ENCODE measurements around the gene DIMT1. TPM values are rescaled to one million over a fixed set of nuclear protein-coding genes. Genes with fewer than 3 reads are reported as not detected.
A peak's percentile ranks its signal among the peaks of the same experiment; 100 is the strongest.

DIMT1 gene
- total RNA-seq (20.8 and 26.4 TPM in 2 replicates), polyA plus RNA-seq (40.2 and 41.3 TPM in 2 replicates), polyA minus RNA-seq (ENCODE audit: low replicate concordance) (0.79 and 2.1 TPM in 2 replicates)
- polyA plus RNA-seq (2012) = 26.2 and 31.9 TPM in 2 replicates

DNA sequence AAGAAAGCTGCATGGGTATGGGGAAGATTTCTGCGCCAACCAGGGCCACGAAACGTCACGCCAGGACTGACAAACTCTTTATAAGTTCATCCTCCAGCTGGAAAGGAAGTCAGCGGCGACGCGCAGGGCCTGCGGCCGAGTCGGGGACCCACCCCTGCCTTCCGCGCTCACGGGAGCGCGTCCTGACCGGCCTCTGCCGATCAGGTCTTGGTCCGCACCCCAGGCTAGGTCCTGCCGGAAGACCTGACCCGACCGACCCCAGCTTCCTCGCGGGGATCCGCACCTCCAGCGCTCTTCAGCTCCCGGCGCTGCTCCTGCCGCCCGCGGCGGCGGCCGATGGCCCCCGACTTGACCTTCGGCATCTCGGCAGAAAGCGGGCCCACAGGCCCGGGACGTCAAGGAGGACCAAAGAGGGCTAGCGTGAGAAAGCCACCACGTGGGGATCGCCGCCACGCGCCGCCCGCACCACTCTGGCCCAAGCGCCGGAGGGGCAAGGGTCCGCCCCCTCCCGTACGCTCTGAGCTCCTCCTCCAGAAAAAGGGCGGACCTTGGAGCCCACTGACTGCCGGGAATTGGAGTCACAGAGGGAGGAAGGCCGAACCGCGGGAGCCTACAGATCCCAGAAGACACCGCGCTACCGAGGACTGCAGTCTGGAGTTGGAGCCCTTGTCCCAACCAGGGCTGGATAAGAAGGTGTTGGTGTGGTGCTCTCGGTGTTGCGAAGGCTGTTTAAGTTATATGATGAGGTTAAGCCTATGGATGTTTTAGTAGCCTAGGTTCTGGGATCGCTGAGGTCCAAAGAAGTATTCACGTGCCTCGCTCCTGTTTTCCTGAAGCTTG, at the start of gene DIMT1:
Gene DIMT1 (minus strand): TSS at position 495 of the 840 bp plus-strand sequence. CDS start 133 bp downstream, at position 362.
- TF ChIP-seq, protein P1, sequence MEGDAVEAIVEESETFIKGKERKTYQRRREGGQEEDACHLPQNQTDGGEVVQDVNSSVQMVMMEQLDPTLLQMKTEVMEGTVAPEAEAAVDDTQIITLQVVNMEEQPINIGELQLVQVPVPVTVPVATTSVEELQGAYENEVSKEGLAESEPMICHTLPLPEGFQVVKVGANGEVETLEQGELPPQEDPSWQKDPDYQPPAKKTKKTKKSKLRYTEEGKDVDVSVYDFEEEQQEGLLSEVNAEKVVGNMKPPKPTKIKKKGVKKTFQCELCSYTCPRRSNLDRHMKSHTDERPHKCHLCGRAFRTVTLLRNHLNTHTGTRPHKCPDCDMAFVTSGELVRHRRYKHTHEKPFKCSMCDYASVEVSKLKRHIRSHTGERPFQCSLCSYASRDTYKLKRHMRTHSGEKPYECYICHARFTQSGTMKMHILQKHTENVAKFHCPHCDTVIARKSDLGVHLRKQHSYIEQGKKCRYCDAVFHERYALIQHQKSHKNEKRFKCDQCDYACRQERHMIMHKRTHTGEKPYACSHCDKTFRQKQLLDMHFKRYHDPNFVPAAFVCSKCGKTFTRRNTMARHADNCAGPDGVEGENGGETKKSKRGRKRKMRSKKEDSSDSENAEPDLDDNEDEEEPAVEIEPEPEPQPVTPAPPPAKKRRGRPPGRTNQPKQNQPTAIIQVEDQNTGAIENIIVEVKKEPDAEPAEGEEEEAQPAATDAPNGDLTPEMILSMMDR (conservative IDR thresholded peaks at IDR 0.05 in 1 of 2, IDR thresholded peaks at IDR 0.05 in 1 of 2; ENCODE audit: low read depth in 1 of 2, low read length in 2 of 2) = no peak
- TF ChIP-seq EZH2 (IDR thresholded peaks at IDR 0.05; ENCODE audit: low read length, missing control alignments) = no peak
- no peaks in the 10 kb centered on the region for H3K4me1 ChIP-seq (ENCODE audit: control insufficient read depth, extremely low read depth, insufficient read depth, low read length)
- peak within 1 kb of the TSS; percentile 96 for H3K4me2 ChIP-seq (ENCODE audit: extremely low read depth, insufficient read depth, low read length)
- no peaks in the 10 kb centered on the region for H3K9me3 ChIP-seq (ENCODE audit: control insufficient read depth, insufficient read depth, low read depth, low read length)
- H3K79me2 ChIP-seq (ENCODE audit: control insufficient read depth, insufficient read depth, low read length) = peaks cover 9% of the 10 kb centered on the region
- no peaks in the 10 kb centered on the region for H3K27me3 ChIP-seq (ENCODE audit: control insufficient read depth, insufficient read depth, low read length)
- peak within 1 kb of the TSS; percentile 96 for H3K9ac ChIP-seq (ENCODE audit: insufficient read depth, low read length)
- H3K4me3 ChIP-seq (replicated peaks in 1 of 4; ENCODE audit: control extremely low read depth in 1 of 4, insufficient read depth in 1 of 4, low read depth in 3 of 4, low read length in 4 of 4) = peak within 1 kb of the TSS; percentile 80 to 99 (median 88)
- H3K36me3 ChIP-seq (ENCODE audit: control insufficient read depth, insufficient read depth, low read length) = peaks cover 1% of the 10 kb centered on the region
- H3K27ac ChIP-seq (ENCODE audit: insufficient read depth, low read length) = peak within 1 kb of the TSS; percentile 94
- peak; percentile 96 to 97 for DNase-seq (ENCODE audit: low read depth in 2 of 2)
- H2AFZ ChIP-seq (ENCODE audit: low read length) = peak within 1 kb of the TSS; percentile 97
- no peaks in the 10 kb centered on the region for H4K20me1 ChIP-seq (ENCODE audit: control insufficient read depth, extremely low read depth, insufficient read depth, low read length)

GRCh38 chr5:62450259-62450658, 46.6 kb upstream of the DIMT1 start:
- DNase-seq (ENCODE audit: low read depth in 2 of 2) = peak in 1 of 2 donors; percentile 40
- no peak for TF ChIP-seq EZH2 (IDR thresholded peaks at IDR 0.05; ENCODE audit: low read length, missing control alignments)
- TF ChIP-seq, protein P1 (conservative IDR thresholded peaks at IDR 0.05 in 1 of 2, IDR thresholded peaks at IDR 0.05 in 1 of 2; ENCODE audit: low read depth in 1 of 2, low read length in 2 of 2) = no peak
- no peak overlapping the region for H3K4me3 ChIP-seq (replicated peaks in 1 of 4; ENCODE audit: control extremely low read depth in 1 of 4, insufficient read depth in 1 of 4, low read depth in 3 of 4, low read length in 4 of 4)
- H3K4me1 ChIP-seq (ENCODE audit: control insufficient read depth, extremely low read depth, insufficient read depth, low read length) = no peaks in the 10 kb centered on the region
- no peak overlapping the region for H2AFZ ChIP-seq (ENCODE audit: low read length)
- H3K36me3 ChIP-seq (ENCODE audit: control insufficient read depth, insufficient read depth, low read length) = peaks cover 2% of the 10 kb centered on the region
- no peaks in the 10 kb centered on the region for H4K20me1 ChIP-seq (ENCODE audit: control insufficient read depth, extremely low read depth, insufficient read depth, low read length)
- H3K79me2 ChIP-seq (ENCODE audit: control insufficient read depth, insufficient read depth, low read length) = no peaks in the 10 kb centered on the region
- no peaks in the 10 kb centered on the region for H3K27me3 ChIP-seq (ENCODE audit: control insufficient read depth, insufficient read depth, low read length)
- no peak overlapping the region for H3K27ac ChIP-seq (ENCODE audit: insufficient read depth, low read length)
- H3K4me2 ChIP-seq (ENCODE audit: extremely low read depth, insufficient read depth, low read length) = no peak overlapping the region
- H3K9ac ChIP-seq (ENCODE audit: insufficient read depth, low read length) = no peak overlapping the region
- H3K9me3 ChIP-seq (ENCODE audit: control insufficient read depth, insufficient read depth, low read depth, low read length) = no peaks in the 10 kb centered on the region

DNA sequence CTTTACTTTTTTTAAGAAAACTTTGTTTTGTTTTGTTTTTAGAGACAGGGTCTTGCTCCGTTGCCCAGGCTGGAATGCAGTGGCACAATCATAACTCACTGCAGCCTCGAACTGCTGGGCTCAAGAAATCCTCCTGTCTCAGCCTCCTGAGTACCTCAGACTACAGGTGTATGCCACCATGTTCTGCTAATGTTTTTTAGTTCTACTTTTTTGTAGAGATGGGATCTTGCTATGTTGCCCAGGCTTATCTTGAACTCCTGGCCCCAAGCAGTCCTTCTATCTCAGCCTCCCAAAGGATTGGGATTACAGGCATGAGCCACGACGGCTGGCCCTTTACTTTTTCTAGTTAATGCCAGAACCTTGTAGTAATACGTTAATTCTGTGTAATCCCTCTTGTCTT, 44.8 kb upstream of the DIMT1 start:
- TF ChIP-seq, protein P1 (conservative IDR thresholded peaks at IDR 0.05 in 1 of 2, IDR thresholded peaks at IDR 0.05 in 1 of 2; ENCODE audit: low read depth in 1 of 2, low read length in 2 of 2) = no peak
- no peak for TF ChIP-seq EZH2 (IDR thresholded peaks at IDR 0.05; ENCODE audit: low read length, missing control alignments)
- no peaks in the 10 kb centered on the region for H3K27me3 ChIP-seq (ENCODE audit: control insufficient read depth, insufficient read depth, low read length)
- H3K9me3 ChIP-seq (ENCODE audit: control insufficient read depth, insufficient read depth, low read depth, low read length) = no peaks in the 10 kb centered on the region
- no peak overlapping the region for H2AFZ ChIP-seq (ENCODE audit: low read length)
- H4K20me1 ChIP-seq (ENCODE audit: control insufficient read depth, extremely low read depth, insufficient read depth, low read length) = no peaks in the 10 kb centered on the region
- peaks cover 2% of the 10 kb centered on the region for H3K36me3 ChIP-seq (ENCODE audit: control insufficient read depth, insufficient read depth, low read length)
- no peak for DNase-seq (ENCODE audit: low read depth in 2 of 2)
- no peaks in the 10 kb centered on the region for H3K79me2 ChIP-seq (ENCODE audit: control insufficient read depth, insufficient read depth, low read length)
- no peak overlapping the region for H3K4me3 ChIP-seq (replicated peaks in 1 of 4; ENCODE audit: control extremely low read depth in 1 of 4, insufficient read depth in 1 of 4, low read depth in 3 of 4, low read length in 4 of 4)
- H3K4me1 ChIP-seq (ENCODE audit: control insufficient read depth, extremely low read depth, insufficient read depth, low read length) = no peaks in the 10 kb centered on the region
- H3K27ac ChIP-seq (ENCODE audit: insufficient read depth, low read length) = no peak overlapping the region
- H3K4me2 ChIP-seq (ENCODE audit: extremely low read depth, insufficient read depth, low read length) = no peak overlapping the region
- no peak overlapping the region for H3K9ac ChIP-seq (ENCODE audit: insufficient read depth, low read length)

Data from fibroblast of lung (primary cell).